Panc1 (cell line): ENCODE measurements around the gene PPM1F.

Experiments
- SIN3A ChIP-seq: IDR thresholded peaks from 2 replicates; pipeline ENCODE4 v1.6.1; 2012; ENCODE audit warnings: low read depth, mild to moderate bottlenecking, low read length, moderate library complexity, borderline replicate concordance; ENCODE audit not compliant: insufficient read depth
- TF ChIP-seq, protein P1 (sequence below): fragments of 450-650 bp; IDR thresholded peaks from 2 replicates; pipeline ENCODE4 v1.5.1; 2017; ENCODE audit warnings: mild to moderate bottlenecking
- TF ChIP-seq, protein P2 (sequence below), 2 experiments: IDR thresholded peaks; 2 replicates each; pipeline ENCODE4 v1.6.1; 2011 to 2012; ENCODE audit warnings: low read depth in 2 of 2, control low read depth in 1 of 2, low read length in 1 of 2, mild to moderate bottlenecking in 1 of 2, moderate library complexity in 1 of 2; ENCODE audit not compliant: insufficient read depth in 1 of 2

DNA sequence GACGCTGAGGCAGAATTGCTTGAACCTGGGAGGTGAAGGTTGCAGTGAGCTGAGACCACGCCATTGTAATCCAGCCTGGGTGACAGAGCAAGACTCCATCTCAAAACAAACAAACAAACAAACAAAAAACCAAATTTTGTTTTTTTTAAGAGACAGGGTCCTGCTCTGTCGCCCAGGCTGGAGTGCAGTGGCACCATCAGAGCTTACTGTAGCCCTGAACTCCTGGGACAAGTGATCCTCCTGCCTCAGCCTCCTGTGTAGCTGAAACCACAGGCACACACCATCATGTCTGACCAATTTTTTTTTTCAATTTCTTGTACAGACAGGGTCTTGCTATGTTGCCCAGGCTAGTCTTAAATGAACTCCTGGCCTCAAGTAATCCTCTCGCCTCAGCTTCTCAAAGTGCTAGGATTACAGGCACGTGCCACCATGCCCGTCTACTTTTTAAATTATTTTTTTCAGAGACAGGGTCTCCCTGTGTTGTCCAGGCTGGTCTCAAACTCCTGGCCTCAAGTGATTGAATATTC, 13.2 kb upstream of the PPM1F start:
- TF ChIP-seq, protein P1, sequence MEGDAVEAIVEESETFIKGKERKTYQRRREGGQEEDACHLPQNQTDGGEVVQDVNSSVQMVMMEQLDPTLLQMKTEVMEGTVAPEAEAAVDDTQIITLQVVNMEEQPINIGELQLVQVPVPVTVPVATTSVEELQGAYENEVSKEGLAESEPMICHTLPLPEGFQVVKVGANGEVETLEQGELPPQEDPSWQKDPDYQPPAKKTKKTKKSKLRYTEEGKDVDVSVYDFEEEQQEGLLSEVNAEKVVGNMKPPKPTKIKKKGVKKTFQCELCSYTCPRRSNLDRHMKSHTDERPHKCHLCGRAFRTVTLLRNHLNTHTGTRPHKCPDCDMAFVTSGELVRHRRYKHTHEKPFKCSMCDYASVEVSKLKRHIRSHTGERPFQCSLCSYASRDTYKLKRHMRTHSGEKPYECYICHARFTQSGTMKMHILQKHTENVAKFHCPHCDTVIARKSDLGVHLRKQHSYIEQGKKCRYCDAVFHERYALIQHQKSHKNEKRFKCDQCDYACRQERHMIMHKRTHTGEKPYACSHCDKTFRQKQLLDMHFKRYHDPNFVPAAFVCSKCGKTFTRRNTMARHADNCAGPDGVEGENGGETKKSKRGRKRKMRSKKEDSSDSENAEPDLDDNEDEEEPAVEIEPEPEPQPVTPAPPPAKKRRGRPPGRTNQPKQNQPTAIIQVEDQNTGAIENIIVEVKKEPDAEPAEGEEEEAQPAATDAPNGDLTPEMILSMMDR: no peak
- TF ChIP-seq SIN3A: no peak
- TF ChIP-seq, protein P2, sequence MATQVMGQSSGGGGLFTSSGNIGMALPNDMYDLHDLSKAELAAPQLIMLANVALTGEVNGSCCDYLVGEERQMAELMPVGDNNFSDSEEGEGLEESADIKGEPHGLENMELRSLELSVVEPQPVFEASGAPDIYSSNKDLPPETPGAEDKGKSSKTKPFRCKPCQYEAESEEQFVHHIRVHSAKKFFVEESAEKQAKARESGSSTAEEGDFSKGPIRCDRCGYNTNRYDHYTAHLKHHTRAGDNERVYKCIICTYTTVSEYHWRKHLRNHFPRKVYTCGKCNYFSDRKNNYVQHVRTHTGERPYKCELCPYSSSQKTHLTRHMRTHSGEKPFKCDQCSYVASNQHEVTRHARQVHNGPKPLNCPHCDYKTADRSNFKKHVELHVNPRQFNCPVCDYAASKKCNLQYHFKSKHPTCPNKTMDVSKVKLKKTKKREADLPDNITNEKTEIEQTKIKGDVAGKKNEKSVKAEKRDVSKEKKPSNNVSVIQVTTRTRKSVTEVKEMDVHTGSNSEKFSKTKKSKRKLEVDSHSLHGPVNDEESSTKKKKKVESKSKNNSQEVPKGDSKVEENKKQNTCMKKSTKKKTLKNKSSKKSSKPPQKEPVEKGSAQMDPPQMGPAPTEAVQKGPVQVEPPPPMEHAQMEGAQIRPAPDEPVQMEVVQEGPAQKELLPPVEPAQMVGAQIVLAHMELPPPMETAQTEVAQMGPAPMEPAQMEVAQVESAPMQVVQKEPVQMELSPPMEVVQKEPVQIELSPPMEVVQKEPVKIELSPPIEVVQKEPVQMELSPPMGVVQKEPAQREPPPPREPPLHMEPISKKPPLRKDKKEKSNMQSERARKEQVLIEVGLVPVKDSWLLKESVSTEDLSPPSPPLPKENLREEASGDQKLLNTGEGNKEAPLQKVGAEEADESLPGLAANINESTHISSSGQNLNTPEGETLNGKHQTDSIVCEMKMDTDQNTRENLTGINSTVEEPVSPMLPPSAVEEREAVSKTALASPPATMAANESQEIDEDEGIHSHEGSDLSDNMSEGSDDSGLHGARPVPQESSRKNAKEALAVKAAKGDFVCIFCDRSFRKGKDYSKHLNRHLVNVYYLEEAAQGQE (IDR thresholded peaks at IDR 0.05; ENCODE audit: insufficient read depth in 1 of 2, low read depth in 2 of 2, low read length in 1 of 2): no peak
